Activated CD4-positive, alpha-beta T cell treated with anti-CD3 and anti-CD28 coated beads, Interleukin-2, amount 50 U/mL, for 16 hours (primary cell): ENCODE measurements around the gene COX5B.

Experiments
- DNase-seq: peaks from one replicate; pipeline ENCODE4 v3.0.0-alpha.2; 2020

Gene COX5B

GRCh38 chr2:97675430-97676113 lies 29.7 kb downstream of the COX5B start:
- no peak for DNase-seq

GRCh38 chr2:97676620-97677019 lies 30.8 kb downstream of the COX5B start:
- DNase-seq: peak; percentile 35

GRCh38 chr2:97677480-97677879 lies 31.6 kb downstream of the COX5B start:
- no peak for DNase-seq

- DNase-seq: no peak
These were observed 32.4 kb downstream of the COX5B start for GRCh38 chr2:97678298-97678697.

- DNase-seq: peak; percentile 29
These were observed 41.4 kb downstream of the COX5B start for GRCh38 chr2:97687235-97687634.

GRCh38 chr2:97688062-97688827 lies 42.4 kb downstream of the COX5B start:
- peak; percentile 76 for DNase-seq

- DNase-seq: no peak
These were observed 45.3 kb downstream of the COX5B start for GRCh38 chr2:97691166-97691565.

GRCh38 chr2:97693476-97693875 lies 47.6 kb downstream of the COX5B start:
- DNase-seq: no peak

- no peak for DNase-seq
These were observed 49.9 kb downstream of the COX5B start for GRCh38 chr2:97695744-97696143.

- peak; percentile 93 for DNase-seq
These were observed 51.7 kb downstream of the COX5B start for GRCh38 chr2:97697252-97698235.
